Stimulated activated CD8-positive, alpha-beta memory T cell treated with anti-CD3 and anti-CD28 coated beads, Interleukin-12 subunit alpha, Interleukin-12 subunit beta, amount 100 ng/mL, for 1 hour (primary cell): ENCODE results near the gene SMARCA4.
"Not testable (repeated sequence)": the region's sequence is repeated elsewhere in the genome, so short reads cannot be mapped to it uniquely, and the experiment has no call there.

Experiments
- DNase-seq: peaks from one replicate; pipeline ENCODE4 v3.0.0-alpha.2; 2020; ENCODE audit warnings: low read depth

The SMARCA4 gene

DNA sequence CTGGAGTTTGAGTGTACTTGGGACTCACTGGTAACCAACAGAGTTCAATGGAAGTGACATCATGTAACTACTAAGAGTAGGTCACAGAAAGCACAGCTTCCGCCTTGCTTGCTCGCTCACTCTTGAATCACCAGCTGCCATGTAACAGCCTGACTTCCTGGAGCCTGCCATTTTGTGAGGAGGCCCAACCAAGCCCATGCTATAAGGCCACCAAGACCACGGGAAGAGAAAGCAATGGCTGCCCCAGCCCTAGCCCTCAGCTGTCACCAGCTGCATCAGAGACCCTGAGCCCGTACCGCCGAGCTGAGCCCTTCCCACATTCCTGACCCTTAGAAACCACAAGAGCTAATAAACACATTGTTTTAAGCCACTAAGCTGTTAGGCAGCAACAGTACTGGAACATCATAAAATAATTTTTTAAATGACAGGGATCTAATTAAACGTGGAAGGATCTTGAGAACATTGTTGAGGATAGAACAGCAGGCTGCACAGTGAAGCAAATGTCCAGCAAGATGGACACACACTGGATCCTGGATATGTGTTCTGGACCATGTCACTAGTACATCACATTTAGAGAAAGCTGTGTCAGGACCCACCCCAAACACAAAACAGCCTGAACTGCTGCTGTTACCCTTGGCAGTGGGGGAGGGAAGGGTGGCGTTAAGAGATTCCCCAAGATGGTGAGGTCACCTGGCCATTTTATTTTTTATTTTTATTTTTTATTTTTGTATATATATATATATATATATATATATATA is 106.7 kb downstream of the SMARCA4 start:
- DNase-seq = no peak

DNA sequence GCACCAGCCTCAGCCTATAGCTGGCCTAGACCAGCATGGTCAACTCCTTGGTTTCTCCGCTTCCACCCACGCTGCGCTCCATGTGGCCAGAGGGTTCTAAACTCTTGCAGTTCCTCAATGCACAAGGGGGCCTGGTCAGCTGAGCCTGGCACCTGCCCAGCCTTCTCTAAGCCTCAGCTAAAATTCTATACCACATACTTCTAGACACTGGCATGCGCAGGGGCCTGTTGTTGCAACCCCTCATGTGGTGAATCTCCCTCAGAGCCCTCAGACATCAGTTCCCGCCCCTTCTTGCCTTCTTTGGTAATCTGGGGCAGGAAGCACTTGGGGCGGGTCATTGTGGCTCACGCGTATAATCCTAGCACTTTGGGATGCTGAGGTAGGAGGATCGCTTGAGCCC is 108.7 kb downstream of the SMARCA4 start:
- DNase-seq = no peak

DNA sequence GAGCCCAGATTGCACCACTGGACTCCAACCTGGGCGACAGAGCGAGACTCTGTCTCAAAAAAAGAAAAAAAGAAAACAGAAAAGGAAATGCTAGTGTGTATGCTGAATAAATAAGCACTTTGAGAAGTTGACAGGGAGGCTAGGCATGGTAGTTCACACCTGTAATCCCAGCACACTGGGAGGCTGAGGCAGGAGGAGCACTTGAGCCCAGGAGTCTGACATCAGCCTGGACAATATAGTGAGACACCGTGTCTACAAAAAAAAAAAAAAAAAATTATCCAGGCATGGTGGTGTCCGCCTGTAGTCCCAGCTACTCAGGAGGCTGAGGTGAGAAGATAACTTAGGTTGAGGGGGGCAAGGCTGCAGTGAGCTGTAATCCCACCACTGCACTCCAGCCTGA is 109.3 kb downstream of the SMARCA4 start:
- DNase-seq = no peak

DNA sequence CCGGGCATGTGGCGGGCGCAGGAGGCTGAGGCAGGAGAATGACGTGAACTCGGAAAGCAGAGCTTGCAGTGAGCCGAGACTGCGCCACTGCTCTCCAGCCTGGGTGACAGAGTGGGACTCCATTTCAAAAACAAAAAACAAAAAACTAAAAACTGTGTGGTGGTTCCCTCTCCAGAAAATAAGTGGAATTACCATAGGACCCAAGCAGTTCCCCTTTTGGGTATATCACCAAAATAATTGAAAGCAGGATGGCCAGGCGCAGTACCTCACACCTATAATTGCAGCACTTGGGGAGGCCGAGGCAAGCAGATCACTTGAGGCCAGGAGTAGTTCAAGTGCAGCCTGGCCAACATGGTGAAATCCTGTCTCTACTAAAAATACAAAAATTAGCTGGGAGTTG is 112.7 kb downstream of the SMARCA4 start:
- no peak for DNase-seq

DNA sequence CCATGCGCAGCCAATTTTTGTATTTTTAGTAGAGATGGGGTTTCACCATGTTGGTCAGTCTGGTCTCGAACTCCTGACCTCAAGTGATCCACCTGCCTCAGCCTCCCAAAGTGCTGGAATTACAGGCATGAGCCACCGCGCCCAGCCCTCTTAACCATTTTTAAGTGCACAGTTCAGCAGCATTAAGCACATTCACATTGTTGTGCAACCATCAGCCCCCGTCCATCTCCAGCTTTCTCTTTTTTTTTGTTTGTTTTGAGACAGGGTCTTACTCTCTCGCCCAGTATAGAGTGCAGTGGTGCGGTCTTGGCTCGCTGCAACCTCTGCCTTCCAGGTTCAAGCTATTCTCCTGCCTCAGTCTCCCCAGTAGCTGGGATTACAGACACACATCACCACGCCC is 116.0 kb downstream of the SMARCA4 start:
- DNase-seq = not testable (repeated sequence)

DNA sequence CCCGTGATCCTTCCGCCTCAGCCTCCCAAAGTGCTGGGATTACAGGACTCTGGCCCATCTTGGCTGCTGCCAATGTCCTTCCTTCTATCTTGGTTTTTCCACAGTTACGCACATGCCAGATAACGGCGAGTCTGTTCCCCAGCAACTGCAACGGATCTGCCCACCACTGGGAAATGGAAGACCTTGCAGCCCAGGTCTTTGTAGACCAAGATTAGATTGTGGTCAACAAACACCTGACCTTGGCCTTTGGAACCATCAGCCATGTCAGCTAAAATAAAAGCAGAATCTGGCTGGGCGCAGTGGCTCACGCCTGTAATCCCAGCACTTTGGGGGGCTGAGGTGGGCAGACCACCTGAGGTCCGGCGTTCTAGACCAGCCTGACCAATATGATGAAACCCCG is 118.1 kb downstream of the SMARCA4 start:
- no peak for DNase-seq

DNA sequence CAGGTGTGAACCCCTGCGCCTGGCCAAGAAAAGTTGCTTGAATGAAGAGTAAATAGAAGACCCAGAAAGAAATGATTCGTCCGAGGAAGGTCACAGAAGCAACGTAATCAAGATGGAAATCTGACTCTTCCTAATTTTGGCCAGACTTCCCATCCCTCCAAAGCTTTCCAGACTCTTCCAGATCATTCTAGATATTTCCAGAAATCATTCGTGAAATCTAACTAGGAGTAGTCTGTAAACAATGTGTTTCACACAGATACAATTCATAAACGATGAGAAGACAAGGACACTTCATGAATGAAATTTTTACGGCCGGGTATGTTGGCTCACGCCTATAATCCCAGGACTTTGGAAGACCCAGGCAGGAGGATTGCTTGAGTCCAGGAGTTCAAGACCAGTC is 119.2 kb downstream of the SMARCA4 start:
- DNase-seq = no peak

DNA sequence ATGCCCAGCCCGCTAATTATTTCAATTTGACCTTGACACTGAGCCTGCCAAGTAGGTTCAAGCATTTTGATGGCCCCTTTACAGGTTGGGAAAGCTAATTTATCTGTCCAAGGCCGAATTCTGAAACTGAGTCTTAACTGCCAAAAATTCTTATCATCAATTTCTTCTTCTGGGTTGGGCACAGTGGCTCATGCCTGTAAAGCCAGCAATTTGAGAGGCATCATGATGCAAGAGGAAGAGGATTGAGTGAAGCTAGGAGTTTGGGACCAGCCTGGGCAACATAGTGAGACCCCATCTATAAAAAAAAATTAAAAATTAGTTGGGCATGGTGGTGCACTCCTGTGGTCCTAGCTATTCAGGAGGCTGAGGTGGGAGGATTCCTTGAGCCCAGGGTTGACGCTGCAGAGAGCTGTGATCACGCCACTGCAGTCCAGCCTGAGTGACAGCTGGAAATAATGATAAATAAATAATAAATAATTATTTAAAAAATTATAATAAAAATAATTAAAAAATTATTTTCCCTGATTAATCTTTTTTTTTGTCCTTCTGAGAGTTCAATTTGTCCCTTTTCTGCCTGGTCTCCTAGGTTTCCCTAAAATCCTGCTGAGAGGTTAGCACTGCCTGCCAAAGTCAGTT is 127.2 kb downstream of the SMARCA4 start:
- DNase-seq = no peak

DNA sequence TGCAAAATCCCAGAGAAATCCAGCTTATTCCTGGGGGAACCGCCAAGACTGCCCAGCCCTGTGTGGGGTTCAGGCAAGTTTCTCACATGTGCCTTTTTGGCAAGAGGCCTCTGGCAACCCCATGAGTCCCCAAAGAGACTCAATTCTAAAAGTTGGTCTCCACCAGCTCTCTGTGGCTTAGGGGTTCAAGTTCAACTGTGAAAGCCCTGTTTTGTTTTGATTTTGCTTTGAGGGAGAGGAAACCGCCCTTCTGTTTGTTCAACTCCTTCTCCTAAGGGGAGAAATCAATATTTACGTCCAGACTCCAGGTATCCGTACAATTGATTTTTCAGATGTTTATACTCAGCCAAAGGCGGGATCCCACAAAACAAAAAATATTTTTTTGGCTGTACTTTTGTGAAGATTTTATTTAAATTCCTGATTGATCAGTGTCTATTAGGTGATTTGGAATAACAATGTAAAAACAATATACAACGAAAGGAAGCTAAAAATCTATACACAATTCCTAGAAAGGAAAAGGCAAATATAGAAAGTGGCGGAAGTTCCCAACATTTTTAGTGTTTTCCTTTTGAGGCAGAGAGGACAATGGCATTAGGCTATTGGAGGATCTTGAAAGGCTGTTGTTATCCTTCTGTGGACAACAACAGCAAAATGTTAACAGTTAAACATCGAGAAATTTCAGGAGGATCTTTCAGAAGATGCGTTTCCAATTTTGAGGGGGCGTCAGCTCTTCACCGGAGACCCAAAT is 127.8 kb downstream of the SMARCA4 start:
- DNase-seq = no peak

DNA sequence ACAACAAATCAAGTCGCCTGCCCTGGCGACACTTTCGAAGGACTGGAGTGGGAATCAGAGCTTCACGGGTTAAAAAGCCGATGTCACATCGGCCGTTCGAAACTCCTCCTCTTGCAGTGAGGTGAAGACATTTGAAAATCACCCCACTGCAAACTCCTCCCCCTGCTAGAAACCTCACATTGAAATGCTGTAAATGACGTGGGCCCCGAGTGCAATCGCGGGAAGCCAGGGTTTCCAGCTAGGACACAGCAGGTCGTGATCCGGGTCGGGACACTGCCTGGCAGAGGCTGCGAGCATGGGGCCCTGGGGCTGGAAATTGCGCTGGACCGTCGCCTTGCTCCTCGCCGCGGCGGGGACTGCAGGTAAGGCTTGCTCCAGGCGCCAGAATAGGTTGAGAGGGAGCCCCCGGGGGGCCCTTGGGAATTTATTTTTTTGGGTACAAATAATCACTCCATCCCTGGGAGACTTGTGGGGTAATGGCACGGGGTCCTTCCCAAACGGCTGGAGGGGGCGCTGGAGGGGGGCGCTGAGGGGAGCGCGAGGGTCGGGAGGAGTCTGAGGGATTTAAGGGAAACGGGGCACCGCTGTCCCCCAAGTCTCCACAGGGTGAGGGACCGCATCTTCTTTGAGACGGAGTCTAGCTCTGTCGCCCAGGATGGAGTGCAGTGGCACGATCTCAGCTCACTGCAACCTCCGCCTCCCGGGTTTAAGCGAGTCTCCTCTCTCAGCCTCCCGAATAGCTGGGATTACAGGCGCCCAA is 128.6 kb downstream of the SMARCA4 start, which contains the start of gene LDLR:
LDLR (plus strand) TSS at position 210 of the 760 bp plus-strand sequence; CDS start at position 296, 86 bp downstream.
- DNase-seq = peak; percentile 57

DNA sequence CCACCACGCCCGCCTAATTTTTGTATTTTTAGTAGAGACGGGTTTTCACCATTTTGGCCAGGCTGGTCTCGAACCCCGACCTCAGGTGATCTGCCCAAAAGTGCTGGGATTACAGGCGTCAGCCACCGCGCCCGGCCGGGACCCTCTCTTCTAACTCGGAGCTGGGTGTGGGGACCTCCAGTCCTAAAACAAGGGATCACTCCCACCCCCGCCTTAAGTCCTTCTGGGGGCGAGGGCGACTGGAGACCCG is 129.1 kb downstream of the SMARCA4 start:
- not testable (repeated sequence) for DNase-seq

DNA sequence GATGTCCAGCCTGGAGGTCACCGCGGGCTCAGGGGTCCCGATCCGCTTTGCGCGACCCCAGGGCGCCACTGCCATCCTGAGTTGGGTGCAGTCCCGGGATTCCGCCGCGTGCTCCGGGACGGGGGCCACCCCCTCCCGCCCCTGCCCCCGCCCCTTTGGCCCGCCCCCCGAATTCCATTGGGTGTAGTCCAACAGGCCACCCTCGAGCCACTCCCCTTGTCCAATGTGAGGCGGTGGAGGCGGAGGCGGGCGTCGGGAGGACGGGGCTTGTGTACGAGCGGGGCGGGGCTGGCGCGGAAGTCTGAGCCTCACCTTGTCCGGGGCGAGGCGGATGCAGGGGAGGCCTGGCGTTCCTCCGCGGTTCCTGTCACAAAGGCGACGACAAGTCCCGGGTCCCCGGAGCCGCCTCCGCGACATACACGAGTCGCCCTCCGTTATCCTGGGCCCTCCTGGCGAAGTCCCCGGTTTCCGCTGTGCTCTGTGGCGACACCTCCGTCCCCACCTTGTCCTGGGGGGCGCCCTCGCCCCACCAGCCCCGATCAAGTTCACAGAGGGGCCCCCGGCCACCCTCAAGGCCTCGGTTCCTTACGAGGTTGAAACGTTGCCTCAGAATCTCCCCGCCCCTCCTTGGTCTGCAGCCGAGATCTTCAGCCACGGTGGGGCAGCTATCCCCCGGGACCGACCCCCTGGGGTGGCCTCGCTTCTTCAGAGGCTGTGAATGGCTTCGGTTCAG is 129.6 kb downstream of the SMARCA4 start:
- DNase-seq = peak; percentile 94

DNA sequence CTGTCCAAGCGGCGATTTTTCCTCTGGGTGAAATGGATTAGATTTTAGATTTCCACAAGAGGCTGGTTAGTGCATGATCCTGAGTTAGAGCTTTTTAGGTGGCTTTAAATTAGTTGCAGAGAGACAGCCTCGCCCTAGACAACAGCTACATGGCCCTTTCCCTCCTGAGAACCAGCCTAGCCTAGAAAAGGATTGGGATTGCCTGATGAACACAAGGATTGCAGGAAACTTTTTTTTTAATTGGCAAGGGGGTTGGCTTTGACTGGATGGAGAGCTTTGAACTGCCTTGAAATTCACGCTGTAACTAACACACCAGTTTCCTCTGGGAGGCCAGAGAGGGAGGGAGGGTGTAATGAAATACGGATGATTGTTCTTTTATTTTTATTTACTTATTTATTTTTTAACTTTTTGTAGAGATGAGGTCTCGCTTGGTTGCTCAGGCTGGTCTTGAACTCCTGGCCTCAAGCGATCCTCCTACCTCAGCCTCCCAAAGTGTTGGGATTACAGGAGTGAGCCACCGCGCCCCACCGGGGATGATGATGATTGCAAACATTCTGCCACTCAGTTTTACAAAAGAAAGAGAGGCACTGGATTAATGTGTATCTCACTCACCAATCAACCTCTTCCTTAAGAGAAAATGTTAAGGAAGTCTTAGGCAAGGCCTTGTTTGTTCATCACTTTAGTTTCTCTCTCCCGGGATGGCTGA is 130.3 kb downstream of the SMARCA4 start:
- DNase-seq = no peak

DNA sequence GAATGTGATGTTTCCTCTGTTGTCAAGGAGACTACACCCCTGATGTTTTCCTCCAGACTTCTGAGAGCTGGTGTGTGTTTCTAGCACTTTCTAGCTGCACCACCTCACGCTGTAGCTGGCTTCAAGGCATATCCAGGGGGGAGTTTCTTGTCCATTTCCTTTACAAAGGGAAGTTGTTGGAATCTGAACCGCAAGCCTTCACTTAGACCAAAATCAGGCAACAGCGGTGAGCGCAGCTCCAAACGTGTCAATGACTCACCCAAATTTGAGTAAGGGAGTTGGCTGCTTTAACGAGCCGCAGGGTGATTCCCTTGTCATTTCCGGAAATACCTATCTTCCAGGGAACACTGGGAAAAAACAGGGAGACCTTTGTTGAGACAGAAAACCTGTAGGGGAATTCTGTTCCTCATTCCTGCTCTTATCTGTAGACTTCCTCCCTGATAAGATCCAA is 130.9 kb downstream of the SMARCA4 start:
- DNase-seq = peak; percentile 39

DNA sequence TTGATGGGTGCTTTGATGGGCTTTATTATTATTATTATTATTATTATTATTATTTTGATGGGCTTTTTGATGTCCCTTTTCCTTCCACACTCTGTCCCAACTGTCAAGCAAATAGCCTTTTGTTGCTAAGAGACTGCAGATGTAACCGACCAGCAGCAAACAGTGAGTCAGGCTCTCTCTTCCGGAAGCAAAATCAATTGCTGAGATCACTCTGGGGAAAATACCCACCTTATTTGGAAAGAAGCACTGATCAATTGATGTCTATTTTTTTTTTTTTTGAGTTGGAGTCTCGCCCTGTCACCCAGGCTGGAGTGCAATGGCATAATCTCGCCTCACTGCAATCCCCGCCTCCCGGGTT is 131.3 kb downstream of the SMARCA4 start:
- DNase-seq = no peak

DNA sequence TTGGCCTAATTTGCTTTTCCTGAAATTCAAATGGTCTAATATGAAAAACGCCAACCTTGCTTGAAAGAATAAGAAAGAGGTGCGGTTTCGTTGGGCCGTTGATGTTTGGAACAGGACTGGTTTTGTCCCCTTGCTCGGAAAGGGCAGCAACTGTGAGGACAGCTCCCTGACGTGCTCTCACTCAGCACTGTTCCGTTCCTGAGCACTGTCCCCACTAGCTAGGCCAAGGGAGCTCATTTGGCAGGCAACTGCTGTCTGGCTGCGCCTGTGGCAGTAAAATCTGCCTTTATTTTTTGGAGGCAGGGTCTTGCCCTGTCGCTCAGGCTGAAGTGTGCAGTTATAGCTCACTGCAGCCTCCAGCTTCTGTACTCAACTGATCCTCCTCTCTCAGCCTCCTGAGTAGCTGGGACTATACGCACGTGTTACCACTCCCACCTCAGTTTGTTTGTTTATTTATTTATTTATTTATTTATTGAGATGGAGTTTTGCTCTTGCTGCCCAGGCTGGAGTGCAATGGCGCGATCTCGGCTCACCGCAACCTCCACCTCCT is 132.9 kb downstream of the SMARCA4 start:
- DNase-seq = no peak

DNA sequence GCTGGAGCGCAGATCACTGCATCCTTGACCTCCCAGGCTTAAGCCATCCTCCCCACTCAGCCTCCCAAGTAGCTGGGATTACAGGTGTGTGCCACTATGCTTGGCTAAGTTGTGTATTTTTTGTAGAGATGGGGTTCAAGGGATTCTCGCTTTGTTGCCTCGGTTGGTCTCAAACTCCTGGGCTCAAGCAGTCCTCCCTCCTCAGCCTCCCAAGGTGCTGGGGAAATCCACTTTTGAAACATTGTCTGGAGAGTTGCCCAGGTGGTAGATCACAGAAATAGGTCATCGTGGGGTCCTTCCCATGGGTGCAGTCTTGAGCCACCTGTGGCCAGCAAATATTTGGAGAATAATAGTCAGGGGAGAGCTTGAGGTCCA is 133.7 kb downstream of the SMARCA4 start:
- no peak for DNase-seq

DNA sequence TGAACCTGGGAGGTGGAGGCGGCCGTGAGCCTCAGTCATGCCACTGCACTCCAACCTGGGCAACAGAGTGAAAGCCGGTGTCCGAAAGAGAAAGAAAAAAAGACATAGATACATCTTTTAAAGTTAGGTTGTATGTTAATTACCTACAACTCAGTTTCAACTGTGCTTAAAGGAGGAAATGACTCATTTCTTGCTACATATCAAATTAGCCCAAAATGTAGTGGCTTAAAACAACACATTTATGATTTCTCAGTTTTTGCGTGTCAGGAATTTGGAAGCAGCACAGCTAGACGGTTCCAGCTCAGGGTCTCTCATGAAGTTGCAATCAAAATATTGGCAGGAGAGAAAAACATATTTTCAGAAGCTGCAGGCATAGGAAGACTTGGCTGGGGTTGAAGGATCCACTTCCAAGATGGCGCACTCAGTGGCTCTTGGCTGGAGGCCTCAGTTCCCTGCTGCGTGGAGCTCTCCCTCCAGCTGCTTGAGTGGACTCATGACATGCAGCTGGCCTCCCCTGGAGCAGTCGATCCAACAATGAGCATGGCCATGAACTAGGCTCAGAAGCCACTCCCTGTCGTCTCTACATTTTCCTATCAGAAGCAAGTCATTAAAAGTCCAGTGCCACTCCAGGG is 135.5 kb downstream of the SMARCA4 start:
- no peak for DNase-seq

DNA sequence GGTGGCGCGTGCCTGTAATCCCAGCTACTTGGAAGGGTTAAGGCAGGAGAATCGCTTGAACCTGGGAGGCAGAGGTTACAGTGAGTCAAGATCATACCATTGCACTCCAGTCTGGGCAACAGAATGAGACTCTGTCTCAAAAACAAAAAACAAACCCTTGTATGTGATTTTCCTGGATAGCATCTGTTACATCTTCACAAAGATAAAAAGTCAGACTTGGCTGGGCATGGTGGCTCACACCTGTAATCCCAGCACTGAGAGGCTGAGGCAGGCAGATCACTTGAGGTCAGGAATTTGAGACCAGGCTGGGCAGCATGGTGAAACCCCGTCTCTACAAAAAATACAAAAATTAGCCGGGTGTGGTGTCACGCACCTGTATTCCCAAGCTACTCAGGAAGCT is 136.5 kb downstream of the SMARCA4 start:
- not testable (repeated sequence) for DNase-seq

DNA sequence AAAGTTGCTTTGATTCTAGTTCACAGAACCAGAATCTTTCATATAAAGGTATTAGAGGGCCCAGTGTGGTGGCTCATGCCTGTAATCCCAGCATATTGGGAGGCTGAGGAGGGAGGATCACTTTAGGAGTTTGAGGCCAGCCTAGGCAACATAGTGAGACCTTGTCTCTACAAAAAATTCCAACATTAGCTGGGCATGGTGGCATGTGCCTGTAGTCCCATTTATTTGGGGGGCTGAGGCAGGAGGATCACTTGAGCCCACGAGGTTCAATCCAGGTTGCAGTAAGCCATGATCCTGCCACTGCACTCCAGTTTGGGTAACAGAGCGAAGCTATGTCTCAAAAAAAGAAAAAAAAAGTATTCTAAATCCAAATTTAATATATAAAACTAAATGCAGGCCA is 137.5 kb downstream of the SMARCA4 start:
- DNase-seq = no peak
